Neutrophil (primary cell): Measurements from ENCODE around the gene OTUD5.

Experiments used
- H3K27ac ChIP-seq: fragments of 200-600 bp; sonication (generic); 2 replicates; pipeline ENCODE4 v1.5.1; 2016; ENCODE audit warnings: mild to moderate bottlenecking, moderate library complexity
- H3K27me3 ChIP-seq: fragments of 200-600 bp; sonication (generic); 2 replicates; pipeline ENCODE4 v1.6.0; 2016; ENCODE audit warnings: mild to moderate bottlenecking
- H3K36me3 ChIP-seq: fragments of 200-600 bp; sonication (generic); 2 replicates; pipeline ENCODE4 v1.5.1; 2017
- H3K4me1 ChIP-seq, 2 experiments: fragments of 200-600 bp in 1 of 2; sonication (generic) in 1 of 2; 1 replicate in 1 of 2; 2 replicates in 1 of 2; pipeline versions ENCODE4 v1.5.1 to v1.6.1; 2013 to 2016; ENCODE audit warnings: low read depth in 1 of 2, low read length in 1 of 2, mild to moderate bottlenecking in 1 of 2, moderate library complexity in 1 of 2; ENCODE audit not compliant: control insufficient read depth in 1 of 2, insufficient read depth in 1 of 2
- H3K4me3 ChIP-seq, 2 experiments: fragments of 200-600 bp in 1 of 2; sonication (generic) in 1 of 2; 1 replicate in 1 of 2; 2 replicates in 1 of 2; pipeline ENCODE4 v1.5.1; 2013 to 2016; ENCODE audit warnings: low read depth in 1 of 2, low read length in 1 of 2, mild to moderate bottlenecking in 1 of 2, moderate library complexity in 1 of 2
- H3K9me3 ChIP-seq: fragments of 200-600 bp; sonication (generic); 2 replicates; pipeline ENCODE4 v1.5.1; 2016
- CTCF ChIP-seq: fragments of 200-600 bp; sonication (generic); IDR thresholded peaks from 2 replicates; pipeline ENCODE4 v1.5.1; 2016; ENCODE audit warnings: antibody characterized with exemption

OTUD5 gene

DNA sequence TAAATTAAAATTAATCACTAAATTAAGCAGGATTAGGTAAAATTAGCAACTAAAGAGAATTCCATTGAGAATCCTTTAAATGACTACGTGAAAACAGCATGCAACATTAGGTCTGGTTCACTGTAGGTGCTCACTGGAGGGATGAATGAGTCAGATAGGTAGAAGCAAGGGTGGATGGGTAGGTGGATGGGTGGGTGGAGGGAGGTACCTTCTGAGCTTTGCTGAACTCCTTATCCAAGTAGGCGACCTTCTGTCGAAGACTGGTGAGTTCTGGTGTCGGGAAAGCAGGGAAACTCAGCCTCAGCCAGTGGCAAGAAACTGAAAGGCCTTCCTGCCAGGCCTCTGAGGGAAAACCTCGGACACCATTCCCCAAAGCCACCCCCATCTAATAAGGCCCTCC lies 41.6 kb upstream of the OTUD5 start:
- peaks cover 9 to 11% of the 10 kb centered on the region in 2 experiments for H3K4me1 ChIP-seq
- peaks cover 24% of the 10 kb centered on the region for H3K36me3 ChIP-seq
- TF ChIP-seq CTCF = no peak
- no peak overlapping the region for H3K27ac ChIP-seq
- no peaks in the 10 kb centered on the region for H3K27me3 ChIP-seq
- no peak overlapping the region for H3K4me3 ChIP-seq
- H3K9me3 ChIP-seq = no peaks in the 10 kb centered on the region

GRCh38 chrX:48998391-48998790 lies 41.0 kb upstream of the OTUD5 start:
- H3K9me3 ChIP-seq = no peaks in the 10 kb centered on the region
- H3K27ac ChIP-seq = no peak overlapping the region
- peaks cover 9 to 11% of the 10 kb centered on the region in 2 experiments for H3K4me1 ChIP-seq
- H3K4me3 ChIP-seq = no peak overlapping the region
- H3K36me3 ChIP-seq = peaks cover 30% of the 10 kb centered on the region
- TF ChIP-seq CTCF = no peak
- no peaks in the 10 kb centered on the region for H3K27me3 ChIP-seq

DNA sequence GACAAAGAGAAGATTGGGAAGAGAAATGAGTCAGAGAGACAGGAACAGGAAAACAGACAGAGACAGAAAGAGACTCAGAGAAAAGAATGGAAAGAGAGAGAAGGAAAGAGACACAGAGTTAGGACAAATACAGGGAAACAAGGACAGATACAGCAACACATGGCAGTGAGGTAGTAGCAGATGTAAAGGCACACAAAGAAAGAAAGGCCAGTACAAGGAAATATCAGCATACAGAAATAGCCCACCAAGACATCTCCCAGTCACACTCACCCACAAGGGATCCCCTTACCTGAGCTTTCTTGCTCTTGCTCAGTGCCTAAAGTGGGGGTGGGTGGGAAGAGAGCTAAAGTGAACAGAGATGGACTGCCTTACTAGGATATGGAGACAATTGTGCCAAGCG lies 40.5 kb upstream of the OTUD5 start:
- H3K36me3 ChIP-seq = peaks cover 35% of the 10 kb centered on the region
- no peak overlapping the region for H3K4me3 ChIP-seq
- H3K27ac ChIP-seq = no peak overlapping the region
- no peaks in the 10 kb centered on the region for H3K9me3 ChIP-seq
- no peak for TF ChIP-seq CTCF
- no peaks in the 10 kb centered on the region for H3K27me3 ChIP-seq
- H3K4me1 ChIP-seq = peaks cover 9 to 11% of the 10 kb centered on the region in 2 experiments

DNA sequence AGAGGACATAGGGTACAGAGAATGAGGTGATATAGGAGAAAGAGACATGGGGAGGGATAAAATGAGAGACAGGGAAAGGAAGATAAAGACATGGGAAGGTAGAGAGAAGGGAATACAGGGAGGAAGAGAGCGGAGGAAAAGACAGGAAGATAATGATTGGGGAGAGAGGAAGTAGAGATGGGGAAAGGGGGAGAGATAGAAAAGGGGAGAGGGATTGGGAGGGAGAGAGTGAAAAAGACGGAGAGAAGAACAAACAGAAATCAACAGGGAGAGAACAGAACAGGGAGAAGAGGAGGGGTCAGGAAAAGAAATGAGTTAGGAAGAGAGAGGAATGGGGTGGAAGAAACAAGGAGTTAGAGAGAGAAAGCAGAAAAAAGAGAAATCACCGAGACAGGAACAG lies 40.0 kb upstream of the OTUD5 start:
- Histone ChIP-seq H3K27me3 (no peaks in the 10 kb centered on the region), H3K27ac (no peak overlapping the region), H3K4me3 (no peak overlapping the region), H3K36me3 (peaks cover 39% of the 10 kb centered on the region), H3K4me1 (peaks cover 9 to 11% of the 10 kb centered on the region in 2 experiments), H3K9me3 (no peaks in the 10 kb centered on the region)
- TF ChIP-seq CTCF = no peak

DNA sequence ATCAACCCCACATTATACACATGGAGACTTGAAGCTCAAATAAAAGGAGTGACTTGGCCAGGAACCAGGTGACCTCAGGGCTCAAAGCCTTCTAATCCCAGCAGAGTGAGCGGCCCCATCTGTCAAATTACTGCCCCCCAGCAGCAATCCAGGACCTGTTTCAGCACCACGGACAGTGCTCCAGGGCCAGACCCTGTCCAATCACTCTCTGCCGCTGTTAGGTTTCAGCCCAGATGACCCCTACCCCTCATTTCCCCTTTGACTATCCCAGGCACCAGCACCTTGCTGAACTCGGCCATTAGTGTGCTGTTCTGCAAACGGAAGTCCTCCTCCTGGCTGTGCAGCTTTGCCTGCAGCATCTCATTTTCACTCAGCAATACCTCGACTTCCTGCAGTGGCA lies 39.6 kb upstream of the OTUD5 start:
- Histone ChIP-seq H3K9me3 (no peaks in the 10 kb centered on the region), H3K4me1 (peaks cover 9 to 11% of the 10 kb centered on the region in 2 experiments), H3K27ac (no peak overlapping the region), H3K36me3 (peaks cover 44% of the 10 kb centered on the region), H3K27me3 (no peaks in the 10 kb centered on the region), H3K4me3 (no peak overlapping the region)
- no peak for TF ChIP-seq CTCF

DNA sequence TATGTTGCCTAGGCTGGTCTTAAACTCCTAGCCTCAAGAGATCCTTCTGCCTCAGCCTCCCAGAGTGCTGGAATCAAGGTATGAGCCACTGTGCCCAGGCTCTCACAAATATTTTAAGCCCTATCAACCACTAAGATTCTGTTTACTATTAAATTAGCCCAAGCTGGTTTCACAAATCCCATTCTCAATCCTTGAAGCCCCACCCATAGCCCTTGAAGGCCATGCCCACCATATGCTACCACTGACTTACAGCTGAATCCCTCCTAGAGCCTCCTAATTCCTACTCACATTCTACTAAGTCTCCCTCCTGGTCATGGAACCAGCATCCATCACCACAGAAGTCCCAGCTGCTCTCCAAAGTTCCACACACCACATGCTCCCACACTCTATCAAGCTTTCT lies 34.9 kb upstream of the OTUD5 start:
- Histone ChIP-seq H3K4me3 (no peak overlapping the region), H3K27me3 (no peaks in the 10 kb centered on the region), H3K27ac (no peak overlapping the region), H3K36me3 (peaks cover 73% of the 10 kb centered on the region), H3K9me3 (no peaks in the 10 kb centered on the region), H3K4me1 (no peaks in the 10 kb centered on the region)
- TF ChIP-seq CTCF = no peak
